ENCODE results near the gene SAP30L. TPM values are rescaled to one million over a fixed set of nuclear protein-coding genes. Genes with fewer than 3 reads are reported as not detected.

SAP30L gene
- total RNA-seq, 4 donors from 2014 or later = 36.7 to 69.6 (median 39.3) TPM

- DNase-seq = no peak
- Histone ChIP-seq H3K4me1 (peaks cover 0 to 45% (median 15%) of the 10 kb centered on the region in 4 donors), H3K27me3 (peaks cover 0 to 78% of the 10 kb centered on the region in 2 donors), H3K9me3 (no peaks in the 10 kb centered on the region), H3K36me3 (no peaks in the 10 kb centered on the region), H3K4me3 (peak overlapping the region in 2 of 4 donors; percentile 15 to 48), H3K27ac (peak overlapping the region in 1 of 4 donors; percentile 73)
- no peak for TF ChIP-seq CTCF (IDR thresholded peaks at IDR 0.05)
- no peak for TF ChIP-seq POLR2A (IDR thresholded peaks at IDR 0.05)
Measured at GRCh38 chr5:154475591-154476353, 30.0 kb downstream of the SAP30L start.

GRCh38 chr5:154476354-154477205 lies 30.8 kb downstream of the SAP30L start:
- Histone ChIP-seq H3K27me3 (peaks cover 0 to 86% of the 10 kb centered on the region in 2 donors), H3K36me3 (no peaks in the 10 kb centered on the region), H3K9me3 (no peaks in the 10 kb centered on the region), H3K4me3 (peak overlapping the region in 1 of 4 donors; percentile 48), H3K4me1 (peaks cover 0 to 45% (median 15%) of the 10 kb centered on the region in 4 donors), H3K27ac (peak overlapping the region in 1 of 4 donors; percentile 73)
- TF ChIP-seq CTCF (IDR thresholded peaks at IDR 0.05) = no peak
- no peak for TF ChIP-seq POLR2A (IDR thresholded peaks at IDR 0.05)
- no peak for DNase-seq

DNA sequence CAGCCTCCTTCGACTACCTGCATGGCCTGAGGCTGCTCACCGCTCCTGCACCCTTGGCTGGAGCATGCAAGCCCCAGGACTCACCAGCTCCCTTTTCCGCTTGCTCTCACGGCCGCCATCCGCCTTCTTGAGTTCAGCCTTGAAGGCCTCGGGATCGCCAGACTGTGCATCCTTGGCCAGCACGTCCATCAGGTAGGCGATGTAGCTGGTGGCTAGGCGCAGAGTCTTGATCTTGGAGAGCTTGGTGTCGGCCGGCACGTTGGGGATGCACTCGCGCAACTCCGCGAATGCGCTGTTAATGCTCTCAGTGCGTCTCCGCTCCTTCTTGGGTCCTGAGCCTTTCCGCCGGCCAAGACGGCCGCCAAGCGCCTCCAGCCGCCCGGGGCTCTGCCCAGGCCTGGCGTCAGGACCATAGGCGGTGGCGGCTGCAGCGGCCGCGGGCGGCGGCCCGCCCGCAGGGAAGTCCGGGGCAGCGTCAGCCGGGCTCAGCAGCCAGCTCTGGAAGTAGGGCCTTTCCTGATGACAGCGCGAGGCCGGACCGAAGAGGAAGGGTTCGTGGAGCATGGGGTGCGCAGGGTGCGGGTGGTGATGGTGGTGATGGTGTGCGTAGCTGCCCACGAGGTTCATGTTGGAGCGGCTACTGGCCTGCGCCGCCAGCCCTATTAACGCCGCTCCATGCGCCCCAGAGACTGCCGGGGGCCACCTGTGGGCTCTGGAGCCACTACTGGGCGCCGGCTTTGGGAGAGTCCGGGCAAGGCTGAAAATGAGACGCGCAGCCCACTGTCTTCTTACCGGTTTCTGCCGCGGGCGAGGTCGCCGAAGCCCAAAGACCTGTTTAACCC lies 31.8 kb downstream of the SAP30L start:
- no peak for DNase-seq
- H3K27ac ChIP-seq = peak overlapping the region in 1 of 4 donors; percentile 73
- H3K27me3 ChIP-seq = peaks cover 0 to 93% of the 10 kb centered on the region in 2 donors
- no peaks in the 10 kb centered on the region for H3K9me3 ChIP-seq
- H3K4me1 ChIP-seq = peaks cover 0 to 48% (median 15%) of the 10 kb centered on the region in 4 donors
- TF ChIP-seq POLR2A (IDR thresholded peaks at IDR 0.05) (no peak), CTCF (IDR thresholded peaks at IDR 0.05) (no peak)
- peak overlapping the region in 3 of 4 donors; percentile 17 to 48 (median 18) for H3K4me3 ChIP-seq
- H3K36me3 ChIP-seq = no peaks in the 10 kb centered on the region

- Histone ChIP-seq H3K27me3 (peaks cover 0 to 93% of the 10 kb centered on the region in 2 donors), H3K9me3 (no peaks in the 10 kb centered on the region), H3K4me3 (peak within 1 kb of the TSS in 3 of 4 donors; percentile 17 to 48 (median 18)), H3K36me3 (no peaks in the 10 kb centered on the region), H3K4me1 (peaks cover 0 to 50% (median 15%) of the 10 kb centered on the region in 4 donors), H3K27ac (peak within 1 kb of the TSS in 1 of 4 donors; percentile 73)
- peak in 2 of 3 donors; percentile 56 to 63 for DNase-seq
- TF ChIP-seq CTCF (IDR thresholded peaks at IDR 0.05) (no peak), POLR2A (IDR thresholded peaks at IDR 0.05) (no peak)
Measured at GRCh38 chr5:154478224-154478565, 32.4 kb downstream of the SAP30L start, which contains the start of gene HAND1. HAND1 (minus strand) TSS chr5:154478227; CDS start chr5:154478008, 219 bp downstream.

GRCh38 chr5:154478752-154479159 lies 33.0 kb downstream of the SAP30L start:
- Histone ChIP-seq H3K27me3 (peaks cover 0 to 93% of the 10 kb centered on the region in 2 donors), H3K9me3 (no peaks in the 10 kb centered on the region), H3K4me3 (peak overlapping the region in 1 of 4 donors; percentile 48), H3K27ac (peak overlapping the region in 1 of 4 donors; percentile 73), H3K36me3 (no peaks in the 10 kb centered on the region), H3K4me1 (peaks cover 0 to 48% (median 14%) of the 10 kb centered on the region in 4 donors)
- no peak for DNase-seq
- TF ChIP-seq CTCF (IDR thresholded peaks at IDR 0.05) (no peak), POLR2A (IDR thresholded peaks at IDR 0.05) (no peak)

All from Peyer's patch (tissue), 4 donors.